GM18951 (cell line): ENCODE data around the gene PHLPP1.
"Not testable (repeated sequence)": the region's sequence is repeated elsewhere in the genome, so short reads cannot be mapped to it uniquely, and the experiment has no call there.

Source experiments
- POLR2A ChIP-seq: IDR thresholded peaks from 4 replicates; pipeline ENCODE4 v1.6.1; 2011; ENCODE audit warnings: mild to moderate bottlenecking; ENCODE audit not compliant: insufficient read length, insufficient read depth; ENCODE audit errors: extremely low read depth
- in situ Hi-C: fragments of 300-500 bp; cut with MboI; formaldehyde crosslinking; loops from one replicate; pipeline ENCODE4 v1.12.0; 2022; ENCODE audit warnings: low sequenced_read_pairs, mixed read lengths, inconsistent platforms; ENCODE audit not compliant: unreplicated experiment

PHLPP1 gene

DNA sequence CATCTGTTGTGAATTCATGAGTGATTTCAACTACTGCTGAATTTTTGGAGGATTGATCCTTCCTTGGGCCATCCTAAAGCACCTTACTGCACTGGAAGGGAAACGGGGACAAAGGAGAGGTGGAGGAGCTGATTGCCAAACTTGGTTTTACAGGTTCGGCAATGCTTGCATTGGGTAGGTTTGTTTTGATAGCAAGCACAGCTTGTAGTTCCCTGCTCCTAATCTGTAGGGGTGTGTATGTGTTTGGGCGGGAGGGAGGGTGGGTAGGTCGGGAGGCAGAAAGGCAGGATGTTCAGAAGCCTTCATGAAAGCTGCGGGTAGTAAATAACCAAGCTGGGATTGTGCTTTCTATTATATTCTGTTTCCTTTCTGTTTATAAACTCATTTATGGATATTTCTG is 24.6 kb downstream of the PHLPP1 start:
- in situ Hi-C loops, result no loop called here
- TF ChIP-seq POLR2A, result no peak

DNA sequence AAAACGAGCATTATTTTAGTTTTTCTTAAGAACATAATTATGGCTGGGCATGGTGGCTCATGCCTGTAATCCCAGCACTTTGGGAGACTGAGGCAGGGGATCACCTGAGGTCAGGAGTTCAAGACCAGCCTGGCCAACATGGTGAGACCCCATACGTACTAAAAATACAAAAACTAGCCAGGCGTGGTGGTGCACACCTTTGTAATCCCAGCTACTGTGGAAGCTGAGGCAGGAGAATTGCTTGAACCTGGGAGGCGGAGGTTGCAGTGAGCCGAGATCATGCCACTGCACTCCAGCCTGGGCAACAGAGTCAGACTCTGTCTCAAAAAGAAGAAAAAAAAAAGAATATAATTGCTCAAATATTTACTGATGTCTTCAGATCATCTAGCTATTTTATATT is 25.3 kb downstream of the PHLPP1 start:
- in situ Hi-C loops, result not testable (repeated sequence)

DNA sequence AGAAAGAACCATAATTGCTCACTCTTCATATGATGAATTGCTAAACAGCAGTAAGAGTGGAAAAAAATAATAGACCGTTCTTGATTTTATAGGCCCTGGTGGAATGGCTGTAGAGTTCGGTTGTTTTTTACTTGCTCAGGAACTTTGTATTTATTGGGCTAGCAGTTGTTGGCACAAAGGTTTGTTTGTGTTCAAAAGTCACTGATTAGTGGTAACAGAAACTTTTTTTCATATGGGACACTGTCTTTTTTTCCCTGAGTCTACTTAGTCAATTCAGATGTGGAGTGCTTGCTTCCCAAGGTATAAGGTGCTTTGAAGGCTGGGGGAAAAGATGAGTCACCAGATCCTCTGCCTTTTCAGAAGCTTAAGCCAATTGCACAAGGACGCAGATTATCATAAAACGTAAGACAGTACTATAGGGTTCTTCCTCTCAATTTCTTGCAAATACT is 25.8 kb downstream of the PHLPP1 start:
- TF ChIP-seq POLR2A, result no peak

DNA sequence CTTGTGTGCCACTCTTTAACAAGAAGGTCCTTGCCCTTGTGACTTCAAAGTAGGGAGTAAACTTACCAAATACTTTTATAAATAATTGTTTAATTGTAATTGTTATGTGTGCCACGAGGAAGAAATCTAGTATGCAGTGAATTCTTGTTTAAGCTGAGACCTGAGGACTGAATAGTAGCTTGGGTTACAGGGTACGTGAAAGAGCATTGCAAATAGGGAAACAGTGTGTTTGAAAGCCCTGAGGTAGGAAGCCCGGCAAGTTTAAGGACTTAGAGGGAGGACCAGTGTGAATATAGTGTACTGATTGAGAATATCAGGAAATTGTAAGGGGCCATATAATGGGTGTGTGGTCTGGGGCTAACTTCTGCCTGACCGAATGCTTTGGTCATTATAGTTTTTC is 26.2 kb downstream of the PHLPP1 start:
- TF ChIP-seq POLR2A, result no peak
- in situ Hi-C loops, result no loop called here

More for the DNA sequence above, 25.8 kb downstream of the PHLPP1 start:
- in situ Hi-C loops, result no loop called here

DNA sequence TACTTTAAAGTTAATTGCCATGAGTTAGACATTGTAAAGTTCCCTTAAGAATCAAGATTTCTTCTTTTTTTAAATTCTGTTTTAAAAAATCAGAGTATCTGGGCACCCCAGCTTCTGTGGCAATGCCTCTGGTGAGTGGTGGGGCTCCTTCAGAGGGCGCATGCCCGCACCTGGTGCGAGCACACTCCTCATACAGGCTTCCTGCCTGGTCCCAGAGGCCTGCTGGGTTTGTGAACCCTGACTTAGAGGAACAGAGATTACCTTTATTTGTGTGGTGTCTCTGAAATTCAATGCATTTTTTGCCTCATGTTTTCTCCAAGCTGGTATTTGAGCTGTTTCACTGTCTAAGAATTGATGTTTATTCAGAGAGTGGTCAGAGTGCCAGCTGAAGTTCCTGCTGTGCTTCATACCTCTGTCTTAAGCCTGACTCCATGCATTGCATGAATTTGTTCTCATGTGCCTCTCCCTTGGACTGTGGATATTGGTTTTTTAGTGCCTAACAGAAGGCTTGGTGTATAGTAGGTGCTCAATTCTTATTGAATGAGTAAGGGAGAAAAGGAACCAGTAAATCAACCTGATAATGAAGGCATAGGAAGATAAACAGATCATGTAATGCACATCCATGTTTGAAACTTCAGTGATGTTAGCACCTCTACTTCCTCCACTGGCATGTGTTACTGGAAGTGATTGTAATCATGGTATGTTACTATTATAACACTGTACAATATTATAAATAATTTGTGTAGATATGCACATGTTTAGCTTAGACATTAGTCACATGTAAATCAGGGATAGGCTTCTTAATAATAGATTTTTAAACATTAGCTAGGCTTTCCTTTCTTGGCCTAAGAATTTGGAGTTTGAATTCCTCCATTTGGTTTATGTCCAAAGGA is 29.0 kb downstream of the PHLPP1 start:
- in situ Hi-C loops, result no loop called here
- TF ChIP-seq POLR2A, result no peak

DNA sequence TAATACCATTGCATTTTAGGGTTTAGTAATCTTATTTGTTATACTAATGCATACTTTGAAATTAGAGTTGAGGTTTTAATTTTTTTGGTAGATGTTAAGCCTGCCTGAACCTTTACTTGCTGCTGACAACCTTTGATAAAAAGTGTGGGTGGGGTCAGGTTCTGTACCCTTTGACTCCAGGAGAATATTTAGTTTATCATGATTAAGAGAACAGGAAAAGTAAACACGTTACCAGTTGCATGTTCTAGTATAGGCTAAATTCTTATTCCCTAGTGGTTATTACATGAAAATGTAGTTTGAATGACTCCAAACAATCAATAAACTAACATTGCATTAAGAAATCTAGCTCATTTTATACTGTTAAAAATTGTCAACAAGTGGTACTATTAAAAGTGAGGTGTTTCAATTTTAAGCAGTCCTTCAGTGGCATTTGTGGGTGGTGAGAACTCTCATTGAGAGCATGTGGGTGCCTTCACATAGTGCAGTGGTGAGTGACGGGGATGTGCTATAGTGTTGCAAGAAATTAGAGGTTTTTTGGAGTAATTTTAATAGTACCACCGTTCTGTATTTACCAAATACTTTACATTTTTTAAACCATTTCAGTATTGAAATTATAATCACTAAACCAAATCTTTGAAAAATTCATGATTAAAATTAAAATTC is 29.9 kb downstream of the PHLPP1 start:
- in situ Hi-C loops, result no loop called here
- TF ChIP-seq POLR2A, result no peak

DNA sequence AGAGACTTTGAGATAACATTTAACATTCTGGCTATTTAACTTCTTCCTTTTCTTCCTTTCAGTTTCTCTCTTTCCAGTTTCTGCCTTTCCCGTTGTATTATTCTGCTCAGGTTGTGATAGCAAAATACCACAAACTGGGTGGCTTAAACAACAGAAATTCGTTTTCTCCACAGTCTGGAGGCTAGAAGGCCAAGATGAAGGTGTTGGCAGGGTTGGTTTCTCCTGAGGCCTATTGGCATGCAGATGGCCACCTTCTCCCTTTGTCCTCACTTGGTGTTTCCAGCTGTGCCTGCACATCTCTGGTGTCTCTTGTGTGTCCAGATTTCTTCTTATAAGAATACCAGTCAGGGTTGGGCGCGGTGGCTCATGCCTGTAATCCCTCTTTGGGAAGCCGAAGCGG is 34.0 kb downstream of the PHLPP1 start:
- in situ Hi-C loops, result no loop called here
- TF ChIP-seq POLR2A, result no peak

DNA sequence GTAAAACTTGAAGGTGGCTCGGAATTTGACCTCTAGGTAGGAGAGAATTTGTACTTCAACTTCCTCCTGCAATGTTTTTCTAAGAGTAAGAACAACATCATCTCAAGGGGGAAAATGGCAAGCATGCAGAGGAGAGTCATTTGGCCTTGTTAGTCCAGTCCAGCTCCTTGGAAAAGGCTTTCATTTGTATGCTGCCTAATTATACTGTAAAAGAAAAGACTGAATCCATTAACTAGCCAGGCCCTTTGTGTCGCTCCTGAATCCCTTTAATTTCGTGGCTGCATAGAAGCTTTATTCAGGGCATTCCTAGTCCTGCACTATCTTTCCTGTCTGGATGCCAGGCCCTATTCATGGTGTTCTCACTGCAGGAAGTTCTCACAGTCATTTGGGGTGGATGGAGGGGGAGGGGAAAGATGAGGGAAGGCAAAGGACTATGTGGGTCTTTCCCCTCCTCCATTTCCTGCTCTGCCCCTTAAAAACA is 36.0 kb downstream of the PHLPP1 start:
- no peak for TF ChIP-seq POLR2A
- in situ Hi-C loops, result no loop called here

DNA sequence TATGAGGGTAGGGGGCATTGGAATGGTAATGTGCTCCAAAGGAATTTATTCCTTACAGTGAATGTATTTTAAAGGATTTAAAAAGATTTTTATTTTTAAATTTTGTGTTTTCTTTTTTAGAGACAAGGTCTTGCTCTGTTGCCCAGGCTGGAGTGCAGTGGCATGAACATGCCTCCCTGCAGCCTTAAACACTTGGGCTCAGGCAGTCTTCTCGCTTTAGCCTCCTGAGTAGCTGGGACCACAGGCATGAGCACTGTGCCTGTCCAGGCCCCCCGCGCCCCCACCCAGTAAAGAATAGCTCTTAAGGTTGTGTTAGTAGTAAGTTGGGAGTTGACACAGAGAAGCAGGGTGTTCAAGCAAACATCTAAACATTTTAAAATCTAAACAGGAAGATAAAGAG is 36.6 kb downstream of the PHLPP1 start:
- no peak for TF ChIP-seq POLR2A
- in situ Hi-C loops, result no loop called here

DNA sequence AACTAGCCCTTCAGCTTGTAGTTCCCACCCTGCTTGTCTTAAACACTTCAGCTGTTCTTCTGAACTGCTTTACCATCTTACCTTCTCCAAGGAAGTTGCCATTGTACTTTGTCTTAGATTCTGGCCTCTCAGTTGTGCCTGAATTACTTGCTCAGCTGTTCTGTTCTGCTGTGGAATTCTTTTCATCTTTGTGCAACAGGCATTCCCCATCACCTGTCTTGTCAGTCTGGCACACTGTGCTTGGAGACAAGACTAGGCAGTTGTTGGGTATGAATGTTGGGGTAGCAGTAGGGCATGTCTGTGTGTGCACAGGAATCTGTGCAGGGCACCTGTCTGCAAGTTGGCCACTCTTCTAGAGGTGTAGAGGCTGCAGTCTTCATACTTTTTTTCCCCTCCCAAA is 38.7 kb downstream of the PHLPP1 start:
- in situ Hi-C loops, result no loop called here
- TF ChIP-seq POLR2A, result no peak

DNA sequence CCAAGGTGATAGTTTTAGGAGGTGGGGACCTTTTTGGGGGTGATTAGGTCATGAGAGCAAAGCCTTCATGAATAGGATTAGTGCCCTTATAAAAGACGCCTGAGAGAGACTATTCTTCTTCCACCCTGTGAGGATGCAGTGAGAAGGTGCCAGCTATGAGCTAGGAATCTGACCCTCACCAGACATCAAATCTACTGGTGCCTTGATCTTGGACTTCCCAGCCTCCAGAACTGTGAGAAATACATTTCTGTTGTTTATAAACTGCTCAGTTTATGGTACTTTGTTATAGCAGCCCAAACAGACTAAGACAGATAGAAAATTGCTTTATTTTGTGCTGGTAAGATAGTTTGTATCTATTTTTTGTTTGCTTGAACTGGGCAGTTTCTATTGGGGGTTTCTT is 40.1 kb downstream of the PHLPP1 start:
- no peak for TF ChIP-seq POLR2A
- in situ Hi-C loops, result no loop called here

DNA sequence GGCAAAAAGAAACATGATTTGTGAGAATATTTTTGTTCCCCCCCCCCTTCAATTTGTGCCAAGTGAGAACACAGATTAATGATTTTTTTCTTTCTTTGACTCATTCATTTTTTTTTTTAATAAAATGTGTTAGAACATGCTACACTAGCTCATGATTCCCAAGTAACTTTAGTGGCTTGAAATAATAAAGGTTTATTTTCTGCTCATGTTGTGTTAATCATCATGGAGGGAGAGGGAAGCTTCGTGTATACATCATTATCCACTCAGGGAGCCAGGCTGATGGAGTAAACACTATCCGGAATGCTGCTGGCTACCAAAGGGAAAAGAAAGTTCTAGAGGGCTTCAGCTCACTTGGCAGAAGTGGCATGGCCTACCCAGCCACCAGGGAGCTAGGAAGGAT is 40.6 kb downstream of the PHLPP1 start:
- in situ Hi-C loops, result no loop called here
- TF ChIP-seq POLR2A, result no peak

DNA sequence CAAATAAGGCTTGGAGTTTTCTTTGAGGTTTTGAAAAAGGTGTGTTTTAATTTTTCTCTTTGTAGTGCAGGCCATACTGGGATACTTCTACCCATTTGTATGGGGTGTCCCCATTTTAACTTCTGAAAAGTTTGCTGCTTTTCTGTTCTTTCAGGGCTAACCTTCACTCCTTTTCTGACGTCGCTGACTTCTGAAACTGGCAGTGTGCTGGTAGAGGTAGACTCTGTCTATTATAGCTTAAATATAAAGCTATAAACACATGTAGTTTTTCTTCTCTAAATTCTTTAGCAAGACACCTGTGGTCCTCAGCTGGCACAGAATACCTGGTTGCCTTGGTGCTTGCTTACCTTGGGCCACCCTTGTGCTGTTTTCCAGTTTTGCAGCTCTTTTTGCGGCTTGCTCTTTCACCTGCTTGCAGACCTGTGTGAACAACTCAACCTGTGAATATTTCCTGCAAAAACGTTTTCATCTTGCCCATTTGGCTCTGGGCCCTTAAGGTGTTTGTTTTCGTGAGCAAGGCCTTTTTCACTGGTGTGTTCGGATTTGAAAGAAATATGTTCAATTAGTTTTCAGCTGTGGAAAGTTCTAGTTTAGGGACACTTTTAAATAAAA is 42.2 kb downstream of the PHLPP1 start:
- in situ Hi-C loops, result no loop called here
- TF ChIP-seq POLR2A, result no peak

DNA sequence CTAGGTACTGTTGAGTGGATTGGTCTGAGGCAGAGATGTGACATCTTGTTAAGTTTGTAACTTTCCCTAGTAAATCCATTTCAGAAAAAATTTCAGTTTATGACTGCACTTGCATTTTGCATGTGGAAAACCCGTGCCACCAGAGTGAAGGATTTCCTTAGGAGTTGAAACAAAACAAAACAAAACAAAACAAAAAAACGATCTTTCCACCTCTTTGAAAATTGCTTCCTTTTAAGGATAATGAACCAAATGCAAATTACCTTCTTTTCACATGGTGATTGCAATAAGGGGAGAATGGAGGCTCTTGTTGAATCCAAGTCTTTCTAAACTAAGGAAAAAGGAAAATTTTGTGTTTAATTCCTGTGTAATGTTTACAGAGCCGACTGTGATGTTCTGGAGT is 43.2 kb downstream of the PHLPP1 start:
- in situ Hi-C loops, result no loop called here
- no peak for TF ChIP-seq POLR2A
